ENCODE data around the gene GCSAML. TPM values are rescaled to one million over a fixed set of nuclear protein-coding genes. Genes with fewer than 3 reads are reported as not detected.
A peak's percentile ranks its signal among the peaks of the same experiment; 100 is the strongest.

Gene GCSAML
- total and polyA plus RNA-seq, 2 experiments from 2014 or later, result not detected

GRCh38 chr1:247574236-247574635 lies 25.3 kb downstream of the GCSAML start (continued):
- TF ChIP-seq ETS1 (IDR thresholded peaks at IDR 0.05) (no peak), POLR2AphosphoS5 (IDR thresholded peaks at IDR 0.05; ENCODE audit: low read depth) (no peak)

- no peak overlapping the region for H3K4me3 Mint-ChIP-seq
- Histone ChIP-seq H3K79me2 (replicated peaks; ENCODE audit: insufficient read depth) (no peaks in the 10 kb centered on the region), H2AFZ (no peak overlapping the region), H3K27ac (ENCODE audit: low read depth) (no peak overlapping the region), H3K4me1 (ENCODE audit: insufficient read depth) (no peaks in the 10 kb centered on the region), H3F3A (replicated peaks; ENCODE audit: low read depth) (no peaks in the 10 kb centered on the region), H3K9me2 (ENCODE audit: insufficient read depth) (0 out of 2 replicates have a peak, but pooled peaks cover 11% of the 10 kb centered on the region), H3K4me3 (no peak overlapping the region), H3K36me3 (ENCODE audit: insufficient read depth) (no peaks in the 10 kb centered on the region), H4K20me1 (replicated peaks; ENCODE audit: insufficient read depth) (no peaks in the 10 kb centered on the region), H3K4me2 (no peak overlapping the region), H3K27me3 (ENCODE audit: insufficient read depth) (no peaks in the 10 kb centered on the region)
- H3K9me3 Mint-ChIP-seq, result peaks cover 14% of the 10 kb centered on the region; the same call in 2 of the 3 replicates
- H3K27me3 Mint-ChIP-seq (ENCODE audit: insufficient read depth, low read depth, poor library complexity), result no peaks in the 10 kb centered on the region
- no peak overlapping the region for H3K27ac Mint-ChIP-seq
- DNase-seq (ENCODE audit: low spot score), result no peak
- TF ChIP-seq STAT1 (IDR thresholded peaks at IDR 0.05; ENCODE audit: unreplicated experiment) (no peak), EZH2 (IDR thresholded peaks at IDR 0.05; ENCODE audit: low read depth, unreplicated experiment) (no peak), JUNB (IDR thresholded peaks at IDR 0.05; ENCODE audit: unreplicated experiment) (no peak), POLR2AphosphoS5 (IDR thresholded peaks at IDR 0.05; ENCODE audit: low read depth) (no peak)
- ATAC-seq, result no peak
- no peaks in the 10 kb centered on the region; the same call in 2 of the 3 replicates for H3K4me1 Mint-ChIP-seq
- no peaks in the 10 kb centered on the region; the same call in 1 of the 3 replicates for H3K36me3 Mint-ChIP-seq (ENCODE audit: low read depth)
Observed at GRCh38 chr1:247574664-247575063, 25.7 kb downstream of the GCSAML start.

GRCh38 chr1:247576514-247576913 lies 27.6 kb downstream of the GCSAML start:
- no peak overlapping the region for H3K27ac Mint-ChIP-seq
- peaks cover 3% of the 10 kb centered on the region; the same call in 2 of the 3 replicates for H3K9me3 Mint-ChIP-seq
- Histone ChIP-seq H3K4me2 (no peak overlapping the region), H3K4me1 (ENCODE audit: insufficient read depth) (no peaks in the 10 kb centered on the region), H3K9me2 (ENCODE audit: insufficient read depth) (peaks cover 12% of the 10 kb centered on the region; the same call in 1 of the 2 replicates), H4K20me1 (replicated peaks; ENCODE audit: insufficient read depth) (no peaks in the 10 kb centered on the region), H3K27me3 (ENCODE audit: insufficient read depth) (no peaks in the 10 kb centered on the region), H3K4me3 (no peak overlapping the region), H3F3A (replicated peaks; ENCODE audit: low read depth) (no peaks in the 10 kb centered on the region), H3K36me3 (ENCODE audit: insufficient read depth) (no peaks in the 10 kb centered on the region), H3K27ac (ENCODE audit: low read depth) (no peak overlapping the region), H3K79me2 (replicated peaks; ENCODE audit: insufficient read depth) (no peaks in the 10 kb centered on the region), H2AFZ (no peak overlapping the region)
- TF ChIP-seq EZH2 (IDR thresholded peaks at IDR 0.05; ENCODE audit: low read depth, unreplicated experiment) (no peak), ZNF331 (CRISPR knock-in tag; IDR thresholded peaks at IDR 0.05; ENCODE audit: low read depth) (no peak), ETS1 (IDR thresholded peaks at IDR 0.05) (no peak), CREB1 (CRISPR knock-in tag; IDR thresholded peaks at IDR 0.05; ENCODE audit: low read depth) (no peak), JUNB (IDR thresholded peaks at IDR 0.05; ENCODE audit: unreplicated experiment) (no peak), CTCF (conservative IDR thresholded peaks at IDR 0.05; ENCODE audit: low read depth in 2 of 2) (peak; percentile 60 to 69), NANOG (IDR thresholded peaks at IDR 0.05; ENCODE audit: borderline replicate concordance) (no peak), POLR2AphosphoS5 (IDR thresholded peaks at IDR 0.05; ENCODE audit: low read depth) (no peak), STAT1 (IDR thresholded peaks at IDR 0.05; ENCODE audit: unreplicated experiment) (no peak)
- no peaks in the 10 kb centered on the region; the same call in 2 of the 3 replicates for H3K4me1 Mint-ChIP-seq
- ATAC-seq (no peak), DNase-seq (ENCODE audit: low spot score) (peak; percentile 46)
- H3K4me3 Mint-ChIP-seq, result no peak overlapping the region
- no peaks in the 10 kb centered on the region; the same call in 2 of the 3 replicates for H3K36me3 Mint-ChIP-seq (ENCODE audit: low read depth)
- no peaks in the 10 kb centered on the region for H3K27me3 Mint-ChIP-seq (ENCODE audit: insufficient read depth, low read depth, poor library complexity)
